ENCODE data around the gene FGFR2.

FGFR2 gene

DNA sequence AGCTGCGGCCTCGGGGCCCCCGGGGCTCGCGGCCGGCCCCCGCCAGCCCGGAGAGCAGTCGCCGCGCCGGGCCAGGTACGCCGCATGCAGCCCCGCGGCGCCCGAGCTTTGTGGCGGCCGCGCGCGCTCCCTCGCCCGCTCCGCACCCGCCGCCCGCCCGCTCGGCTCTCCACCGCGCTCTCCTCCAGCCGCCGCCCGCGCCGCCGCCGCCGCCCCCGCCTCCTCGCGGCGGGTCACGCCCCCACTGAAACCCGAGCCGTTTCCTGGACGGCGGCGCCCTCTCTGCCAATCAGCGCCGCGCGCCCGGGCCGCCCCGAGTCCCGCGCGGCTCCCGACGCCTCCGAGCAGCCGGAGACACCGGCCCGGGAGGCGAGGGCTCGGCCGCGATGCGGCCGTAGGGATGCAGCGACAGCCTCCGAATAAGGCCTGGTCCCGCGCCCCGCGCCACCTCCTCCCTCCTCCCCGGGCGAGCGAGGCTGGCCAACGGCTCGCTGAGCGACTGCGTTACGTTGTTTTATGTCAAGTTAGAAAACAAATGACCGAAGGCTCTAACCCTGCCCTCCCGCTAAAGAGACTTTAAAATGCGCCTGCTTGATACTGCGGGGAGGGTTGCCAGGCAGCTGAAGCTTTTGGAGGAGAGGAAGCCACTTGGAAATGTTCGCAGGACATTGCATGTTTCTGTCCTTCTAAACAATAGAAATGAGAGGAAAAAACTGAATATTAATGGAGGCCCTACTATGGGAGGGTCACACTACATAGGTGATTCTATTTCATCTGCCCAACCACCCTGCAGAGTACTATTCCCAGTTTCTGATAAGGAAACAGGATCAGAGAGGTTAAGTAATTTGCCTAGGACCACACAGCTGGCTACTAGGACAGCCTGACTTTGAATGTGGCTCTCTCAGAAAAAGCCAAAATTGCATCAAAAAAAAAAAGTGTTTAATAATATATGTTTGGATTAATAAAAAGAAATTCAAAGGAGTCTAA lies at the start of gene FGFR2:
TSS of gene FGFR2 (minus strand) at position 182 of the 987 bp plus-strand sequence. CDS start 4,627 bp downstream, outside the sequence.
- DNase-seq (ENCODE audit: low read depth in 2 of 2): peak in 1 of 2 donors; percentile 18

DNA sequence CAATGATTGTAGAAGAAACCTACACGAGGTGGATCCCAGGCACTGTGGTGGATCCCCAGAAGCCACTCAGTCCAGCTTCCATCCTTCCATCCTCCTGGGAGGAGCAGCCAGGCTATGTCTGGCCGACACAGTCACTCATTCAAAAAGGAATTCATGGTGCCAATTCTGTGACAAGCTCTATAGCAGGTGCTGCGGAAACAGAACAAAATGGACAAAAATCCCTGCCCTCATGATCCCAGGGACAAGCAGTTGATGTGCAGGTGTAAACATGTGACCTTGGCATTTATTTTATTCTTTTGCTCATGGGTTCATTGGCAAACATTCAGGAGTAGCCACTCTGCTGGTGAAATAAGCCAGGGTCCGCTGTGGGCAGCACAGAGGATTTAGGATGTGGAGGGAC lies 49.2 kb upstream of the FGFR2 start:
- no peak for DNase-seq (ENCODE audit: low read depth in 2 of 2)

- DNase-seq (ENCODE audit: low read depth in 2 of 2): no peak
Measured at GRCh38 chr10:121645696-121646095, 47.5 kb upstream of the FGFR2 start.

- DNase-seq (ENCODE audit: low read depth in 2 of 2): no peak
Measured at GRCh38 chr10:121644501-121644900, 46.3 kb upstream of the FGFR2 start.

DNA sequence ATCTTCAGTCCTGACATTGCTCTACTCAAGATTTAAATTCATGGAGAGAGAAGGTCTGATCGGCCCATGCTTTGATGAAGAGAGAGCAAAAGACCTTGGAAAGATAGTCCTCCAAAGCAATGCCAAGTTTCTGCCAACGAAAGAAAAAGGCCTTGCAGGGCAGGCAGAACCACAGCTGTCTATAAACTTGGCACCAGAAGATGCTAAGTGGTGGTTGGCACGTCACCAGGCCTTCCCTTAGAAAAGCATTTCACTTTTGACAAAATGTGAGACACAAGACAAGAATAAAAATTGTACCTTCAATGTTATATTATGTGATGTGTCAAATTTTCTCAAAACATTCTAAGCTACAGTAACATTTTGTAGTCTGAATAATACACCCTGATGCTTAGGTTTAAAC lies 42.0 kb upstream of the FGFR2 start:
- no peak for DNase-seq (ENCODE audit: low read depth in 2 of 2)

- DNase-seq (ENCODE audit: low read depth in 2 of 2): no peak
Measured at GRCh38 chr10:121639416-121639815, 41.2 kb upstream of the FGFR2 start.

- DNase-seq (ENCODE audit: low read depth in 2 of 2): no peak
Measured at GRCh38 chr10:121637437-121637836, 39.2 kb upstream of the FGFR2 start.

GRCh38 chr10:121633056-121633455 lies 34.8 kb upstream of the FGFR2 start:
- no peak for DNase-seq (ENCODE audit: low read depth in 2 of 2)

- DNase-seq (ENCODE audit: low read depth in 2 of 2): no peak
Measured at GRCh38 chr10:121631365-121632029, 33.3 kb upstream of the FGFR2 start.

DNA sequence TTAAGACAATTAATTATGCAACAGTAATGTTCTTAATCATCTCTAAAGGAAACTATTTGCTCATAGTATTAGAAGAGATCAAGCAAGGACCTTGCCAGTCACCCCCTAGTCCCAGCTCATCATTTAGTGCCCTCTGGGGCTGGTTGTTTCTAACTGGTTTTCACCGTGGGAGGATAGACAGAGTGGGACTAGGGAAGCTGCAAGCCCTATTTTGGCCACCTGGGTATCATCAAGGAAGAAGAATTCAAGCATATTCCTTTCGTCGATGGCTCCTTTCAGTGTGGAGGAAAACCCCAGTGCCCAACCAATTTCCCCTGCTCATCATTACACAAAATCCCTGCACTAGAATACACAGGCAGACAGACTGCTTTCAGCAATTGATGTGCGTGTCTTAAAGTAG lies 30.6 kb upstream of the FGFR2 start:
- DNase-seq (ENCODE audit: low read depth in 2 of 2): no peak

GRCh38 chr10:121627876-121628581 lies 29.8 kb upstream of the FGFR2 start:
- no peak for DNase-seq (ENCODE audit: low read depth in 2 of 2)

DNA sequence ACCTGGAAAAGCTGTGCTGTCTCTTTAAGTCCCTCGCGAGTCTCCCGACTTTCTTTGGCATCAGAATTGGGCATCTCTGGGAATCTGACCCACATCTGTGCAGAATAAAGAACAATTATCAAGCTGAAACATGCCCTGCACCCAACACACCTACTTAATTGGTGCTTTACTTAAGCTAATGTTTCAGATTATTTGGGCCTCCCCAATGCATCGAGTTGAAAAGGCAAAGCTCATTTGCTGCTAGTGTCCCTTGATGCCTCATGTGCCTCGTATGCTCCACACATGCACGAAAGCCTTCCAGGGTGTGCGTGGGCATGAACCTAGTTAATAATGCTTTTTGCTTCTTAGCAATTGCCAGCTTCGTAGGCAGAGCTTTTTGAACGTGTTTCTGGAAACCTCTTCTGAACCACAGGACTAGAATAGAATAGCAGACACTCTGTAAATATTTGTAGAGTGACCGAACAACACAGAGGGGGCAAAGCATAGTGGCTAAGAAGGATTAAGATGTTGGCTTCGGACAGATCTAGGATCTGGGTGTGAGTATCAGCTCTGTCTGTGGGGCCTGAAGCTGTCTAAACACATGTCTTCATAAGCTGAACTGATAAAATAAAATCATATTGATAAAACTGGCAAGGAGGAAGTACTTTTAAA lies 26.7 kb upstream of the FGFR2 start:
- DNase-seq (ENCODE audit: low read depth in 2 of 2): no peak

GRCh38 chr10:121618906-121619305 lies 20.7 kb upstream of the FGFR2 start:
- DNase-seq (ENCODE audit: low read depth in 2 of 2): no peak

DNA sequence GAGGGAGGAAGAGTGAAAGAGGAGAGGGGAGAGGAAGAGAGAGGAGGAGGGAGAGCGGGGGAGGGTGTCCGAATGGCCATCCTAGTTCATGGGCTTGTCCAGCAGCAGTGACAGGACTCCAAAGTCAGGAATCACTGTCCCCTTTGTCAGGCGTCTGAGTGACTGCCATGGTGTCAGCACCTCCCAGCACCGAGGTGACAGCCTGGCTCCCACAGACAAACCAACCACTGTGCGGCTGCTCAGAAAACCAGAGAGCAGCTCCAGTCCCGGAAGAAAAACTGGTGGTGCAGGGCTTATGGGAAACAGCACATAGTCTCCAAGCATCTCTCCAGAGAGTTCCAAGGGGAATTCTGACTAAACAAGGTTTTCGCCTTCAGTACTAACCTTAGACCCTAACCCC lies 18.9 kb upstream of the FGFR2 start:
- no peak for DNase-seq (ENCODE audit: low read depth in 2 of 2)

DNA sequence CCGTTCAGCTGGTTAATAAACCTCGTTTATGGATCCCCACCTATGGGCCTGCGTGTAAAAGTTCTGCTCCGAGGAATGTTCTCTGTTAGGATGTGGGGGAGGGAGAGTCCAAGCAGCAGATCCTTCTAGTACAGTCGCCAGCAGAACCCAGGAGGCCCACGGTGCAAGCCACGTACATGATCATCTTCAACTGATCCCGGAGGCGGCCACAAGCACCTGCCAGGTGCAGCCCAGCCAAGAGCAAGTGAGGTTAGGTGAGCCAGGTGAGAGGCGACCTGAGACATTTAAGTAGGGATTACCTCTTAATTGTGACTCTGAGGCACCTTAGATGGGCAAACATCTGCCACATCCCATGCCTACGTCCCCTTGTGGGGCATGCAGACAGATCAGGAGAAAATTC lies 18.0 kb upstream of the FGFR2 start:
- DNase-seq (ENCODE audit: low read depth in 2 of 2): no peak

- no peak for DNase-seq (ENCODE audit: low read depth in 2 of 2)
Measured at GRCh38 chr10:121615836-121616235, 17.6 kb upstream of the FGFR2 start.

DNA sequence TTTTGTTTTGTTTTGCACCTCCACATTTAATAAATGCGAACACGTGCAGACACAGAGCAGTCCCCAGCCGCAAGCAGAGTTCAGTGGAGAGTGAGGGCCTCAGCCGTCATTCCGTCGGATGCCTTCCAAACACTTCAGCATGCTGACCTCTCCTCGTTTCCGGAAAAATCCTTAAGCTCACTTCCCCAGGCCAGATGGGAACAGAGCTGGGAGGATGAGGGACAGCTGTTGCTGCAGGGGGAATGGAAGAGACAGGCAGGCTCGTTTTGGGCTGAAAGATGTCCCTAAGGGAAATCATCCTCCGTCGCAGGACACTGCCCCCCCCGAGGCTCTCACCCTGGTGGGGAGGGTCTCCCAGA lies 17.2 kb upstream of the FGFR2 start:
- no peak for DNase-seq (ENCODE audit: low read depth in 2 of 2)

- DNase-seq (ENCODE audit: low read depth in 2 of 2): no peak
Measured at GRCh38 chr10:121614613-121615434, 16.6 kb upstream of the FGFR2 start.

- DNase-seq (ENCODE audit: low read depth in 2 of 2): no peak
Measured at GRCh38 chr10:121613456-121613855, 15.2 kb upstream of the FGFR2 start.

DNA sequence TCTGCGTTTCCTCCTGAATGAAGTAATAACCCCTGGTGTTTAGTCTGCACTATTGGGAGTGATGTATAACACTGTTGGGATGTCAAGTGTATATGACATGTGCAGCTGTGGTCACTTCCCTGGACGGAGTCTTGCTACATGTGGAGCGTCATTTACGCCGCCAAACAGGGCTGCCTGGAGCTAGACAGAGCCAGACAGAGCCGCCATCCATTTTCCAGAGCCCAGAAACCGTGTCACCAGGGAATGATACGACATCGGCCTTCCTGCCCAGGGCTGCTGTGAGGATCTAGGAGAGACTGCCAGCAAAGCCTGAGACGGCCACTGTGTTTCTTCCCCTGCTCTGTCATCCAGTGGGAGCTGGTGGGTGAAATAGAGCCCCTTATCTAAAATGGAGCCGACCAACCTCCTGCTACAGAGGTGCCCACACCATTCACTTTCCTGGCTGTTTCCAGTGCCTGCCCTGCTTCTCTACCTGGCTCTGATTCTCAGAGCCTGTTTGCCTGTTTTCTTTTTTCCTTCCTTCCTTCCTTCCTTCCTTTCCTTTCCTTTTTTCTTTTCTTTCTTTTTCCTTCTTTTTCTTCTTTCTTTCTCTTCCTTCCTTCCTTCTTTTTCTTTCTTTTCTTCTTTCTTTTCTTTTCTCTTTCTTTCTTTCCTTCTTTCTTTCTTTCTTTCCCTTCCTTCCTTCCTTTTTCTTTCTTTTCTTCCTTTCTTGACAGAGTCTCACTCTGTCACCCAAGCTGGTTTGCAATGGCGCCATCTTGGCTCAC lies 13.3 kb upstream of the FGFR2 start:
- DNase-seq (ENCODE audit: low read depth in 2 of 2): no peak
